Ascending aorta (tissue), 2 donors: Measurements from ENCODE around the gene FIBIN. TPM values are rescaled to one million over a fixed set of nuclear protein-coding genes. Genes with fewer than 3 reads are reported as not detected.

ENCODE experiments used
- DNase-seq, 2 donors: peaks; one replicate each; pipeline ENCODE4 v3.0.0-alpha.2; 2019; ENCODE audit warnings: low spot score in 2 of 2
- H3K27ac ChIP-seq, 2 donors: fragments of 200-600 bp; sonication (generic); one replicate each; pipeline ENCODE4 v1.5.1; 2016 to 2017; ENCODE audit warnings: mild to moderate bottlenecking in 1 of 2
- H3K27me3 ChIP-seq: fragments of 200-600 bp; sonication (generic); one replicate; pipeline ENCODE4 v1.5.1; 2017
- H3K36me3 ChIP-seq, 2 donors: fragments of 200-600 bp; sonication (generic); one replicate each; pipeline ENCODE4 v1.5.1; 2016
- H3K4me1 ChIP-seq, 2 donors: fragments of 200-600 bp; sonication (generic); one replicate each; pipeline ENCODE4 v1.5.1; 2016 to 2017; ENCODE audit warnings: mild to moderate bottlenecking in 1 of 2
- H3K4me3 ChIP-seq, 2 donors: fragments of 200-600 bp; sonication (generic); one replicate each; pipeline ENCODE4 v1.5.1; 2016 to 2017; ENCODE audit warnings: mild to moderate bottlenecking in 1 of 2
- H3K9me3 ChIP-seq, 2 donors: fragments of 200-600 bp; sonication (generic); one replicate each; pipeline ENCODE4 v1.5.1; 2016
- CTCF ChIP-seq, 3 experiments: fragments of 200-600 bp in 2 of 3; fragments of 450-650 bp in 1 of 3; sonication (generic) in 2 of 3; IDR thresholded peaks; one replicate each; pipeline ENCODE4 v1.5.1; 2016 to 2019; ENCODE audit warnings: antibody characterized with exemption in 3 of 3, mild to moderate bottlenecking in 1 of 3, moderate library complexity in 1 of 3
- intact Hi-C: fragments of 100-400 bp; cut with DNase I; formaldehyde crosslinking; loops from one replicate; pipeline ENCODE4 v1.15.1; 2023
- total RNA-seq: library from RNA; depleted of rRNA; stranded (reverse); fragments of >200 nt; gene quantifications from one replicate; pipeline ENCODE4 v1.1.0, GENCODE V29; 2016

Gene FIBIN
- total RNA-seq, 1 donor from 2014 or later = 59.1 TPM

DNA sequence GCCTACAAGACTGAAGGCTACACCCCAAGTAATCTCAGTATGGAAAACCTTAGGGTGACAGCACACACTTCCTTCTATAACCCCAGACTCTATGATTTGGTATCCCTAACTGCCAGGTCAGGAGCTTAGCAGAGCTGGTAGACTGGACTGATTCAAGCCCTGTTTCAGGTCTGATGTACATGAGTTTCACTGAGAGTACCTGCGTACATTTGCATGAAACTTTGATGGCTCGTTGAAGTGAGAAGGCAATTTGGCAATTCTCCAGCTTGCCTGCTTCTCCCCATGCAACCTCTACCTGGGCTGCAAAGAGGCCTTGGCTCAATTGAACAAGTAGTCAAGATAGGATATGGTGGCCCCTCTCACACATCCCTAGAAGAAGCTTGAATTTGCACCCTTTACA, 10.2 kb downstream of the FIBIN start:
- H3K4me3 ChIP-seq = no peak overlapping the region
- H3K36me3 ChIP-seq = no peaks in the 10 kb centered on the region
- H3K27ac ChIP-seq = no peak overlapping the region
- peaks cover 0 to 6% of the 10 kb centered on the region in 2 donors for H3K4me1 ChIP-seq
- H3K9me3 ChIP-seq = no peaks in the 10 kb centered on the region
- intact Hi-C loops = no loop called here
- TF ChIP-seq CTCF (IDR thresholded peaks at IDR 0.05) = no peak
- no peaks in the 10 kb centered on the region for H3K27me3 ChIP-seq
- DNase-seq = no peak

DNA sequence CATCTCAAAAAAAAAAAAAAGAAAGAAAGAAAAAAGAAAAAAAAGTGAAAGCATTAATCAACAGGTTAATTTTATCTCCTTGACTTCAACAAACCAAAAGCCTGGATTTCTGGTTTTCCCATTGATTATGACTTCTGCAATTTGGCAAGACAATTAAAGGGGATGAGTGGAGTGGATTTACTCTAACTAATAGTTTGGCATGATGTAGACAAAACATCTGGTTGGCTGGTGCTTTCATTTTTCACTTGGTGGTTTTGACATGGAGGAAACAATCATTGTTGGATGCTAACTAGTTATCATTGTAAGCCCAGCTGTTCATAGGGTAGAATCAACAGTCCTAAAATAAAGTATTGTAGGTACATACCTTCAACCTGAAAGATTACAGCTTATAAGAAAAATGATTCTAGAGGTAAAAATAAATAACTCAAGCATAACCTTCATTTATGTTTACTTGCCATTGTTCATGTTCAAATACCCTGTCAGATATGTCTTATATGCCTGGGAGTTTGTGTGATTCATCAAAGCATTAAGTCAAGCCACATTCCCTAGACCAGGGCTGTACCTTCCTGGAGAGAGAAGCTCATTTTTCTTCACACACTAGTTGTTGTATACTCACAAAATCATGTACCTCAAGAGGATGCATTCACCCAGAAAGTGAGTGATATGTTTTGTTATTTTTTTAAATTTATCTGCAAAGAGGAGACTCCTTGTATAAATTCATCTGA, 15.1 kb downstream of the FIBIN start:
- Histone ChIP-seq H3K4me1 (peaks cover 0 to 13% of the 10 kb centered on the region in 2 donors), H3K27ac (no peak overlapping the region), H3K4me3 (no peak overlapping the region), H3K36me3 (no peaks in the 10 kb centered on the region), H3K9me3 (no peaks in the 10 kb centered on the region), H3K27me3 (no peaks in the 10 kb centered on the region)
- TF ChIP-seq CTCF (IDR thresholded peaks at IDR 0.05) = no peak
- DNase-seq = no peak
- intact Hi-C loops = no loop called here

- TF ChIP-seq CTCF (IDR thresholded peaks at IDR 0.05) = no peak
- H3K27ac ChIP-seq = peak overlapping the region; percentile 62 to 74
- no peaks in the 10 kb centered on the region for H3K9me3 ChIP-seq
- no peak overlapping the region for H3K4me3 ChIP-seq
- DNase-seq = no peak
- peaks cover 0 to 15% of the 10 kb centered on the region in 2 donors for H3K4me1 ChIP-seq
- no peaks in the 10 kb centered on the region for H3K27me3 ChIP-seq
- intact Hi-C loops = no loop called here
- no peaks in the 10 kb centered on the region for H3K36me3 ChIP-seq
Measured at GRCh38 chr11:27011560-27012233, 17.8 kb downstream of the FIBIN start.

DNA sequence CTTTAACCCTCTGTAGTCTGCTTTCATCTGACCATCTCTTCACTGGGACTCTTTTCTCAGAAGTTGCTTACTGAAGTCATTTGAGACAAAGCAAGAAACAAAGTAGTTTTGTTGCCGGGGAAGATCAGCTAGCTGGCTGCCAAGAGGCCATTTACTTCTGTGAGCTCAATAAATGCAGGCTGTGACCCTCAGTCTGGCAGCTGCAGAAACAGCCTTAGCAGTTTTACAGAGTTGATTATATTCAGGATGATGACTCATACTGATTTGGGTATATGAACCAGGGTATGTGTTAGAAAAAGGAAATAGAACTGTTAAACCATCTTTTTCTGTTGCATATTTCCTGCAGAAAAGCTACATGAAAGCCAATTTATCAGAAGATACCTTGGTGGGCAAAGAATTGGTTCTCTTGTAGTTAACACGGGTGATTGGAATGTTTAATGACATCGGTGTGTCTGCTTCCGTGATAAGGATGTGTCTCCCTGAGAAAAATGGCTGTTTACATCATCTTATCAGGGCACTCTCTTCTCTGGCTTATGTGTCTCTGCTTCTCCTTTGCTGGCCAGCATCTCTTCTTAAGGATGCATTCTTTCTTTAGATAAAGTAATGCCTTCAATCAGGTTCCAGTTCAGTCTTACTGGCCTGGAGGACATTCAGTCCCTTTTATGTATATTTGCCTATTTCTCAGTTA, 18.5 kb downstream of the FIBIN start:
- no peak for TF ChIP-seq CTCF (IDR thresholded peaks at IDR 0.05)
- peaks cover 0 to 15% of the 10 kb centered on the region in 2 donors for H3K4me1 ChIP-seq
- H3K36me3 ChIP-seq = no peaks in the 10 kb centered on the region
- DNase-seq = no peak
- H3K4me3 ChIP-seq = no peak overlapping the region
- peak overlapping the region; percentile 62 to 74 for H3K27ac ChIP-seq
- intact Hi-C loops = no loop called here
- no peaks in the 10 kb centered on the region for H3K27me3 ChIP-seq
- H3K9me3 ChIP-seq = no peaks in the 10 kb centered on the region

DNA sequence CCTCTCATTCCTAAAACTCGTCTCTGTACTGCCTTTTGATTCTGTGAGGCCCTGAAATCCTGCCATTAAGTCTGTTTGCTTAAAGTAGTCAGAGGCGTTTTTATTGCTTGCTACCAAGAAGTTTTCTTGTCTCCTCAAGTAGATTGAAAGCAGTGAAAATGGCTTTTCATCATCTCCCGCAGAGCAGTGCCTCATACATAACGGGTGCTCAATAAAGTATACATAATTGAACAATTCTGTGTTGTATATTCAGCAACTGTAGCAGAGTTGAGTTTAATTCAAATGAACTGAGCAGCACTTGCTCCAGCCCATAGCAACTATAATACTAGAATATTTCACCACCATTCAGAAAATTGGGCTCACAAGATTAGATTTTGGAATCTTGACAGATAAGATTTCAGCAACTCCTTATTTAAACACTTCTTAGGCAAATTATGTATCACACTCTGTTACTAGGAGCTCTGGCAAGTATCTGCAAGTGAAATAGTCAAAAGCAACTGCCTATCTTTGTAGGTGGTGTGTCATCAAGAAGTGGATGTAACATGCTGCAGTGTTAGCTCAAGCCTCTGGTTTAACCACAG, 20.0 kb downstream of the FIBIN start:
- Histone ChIP-seq H3K9me3 (no peaks in the 10 kb centered on the region), H3K27me3 (no peaks in the 10 kb centered on the region), H3K27ac (peak overlapping the region; percentile 62 to 74), H3K4me1 (peaks cover 0 to 16% of the 10 kb centered on the region in 2 donors), H3K4me3 (no peak overlapping the region), H3K36me3 (no peaks in the 10 kb centered on the region)
- DNase-seq = no peak
- TF ChIP-seq CTCF (IDR thresholded peaks at IDR 0.05) = no peak
- intact Hi-C loops = no loop called here
